Measurements from ENCODE around the gene ALG10B.

DNA sequence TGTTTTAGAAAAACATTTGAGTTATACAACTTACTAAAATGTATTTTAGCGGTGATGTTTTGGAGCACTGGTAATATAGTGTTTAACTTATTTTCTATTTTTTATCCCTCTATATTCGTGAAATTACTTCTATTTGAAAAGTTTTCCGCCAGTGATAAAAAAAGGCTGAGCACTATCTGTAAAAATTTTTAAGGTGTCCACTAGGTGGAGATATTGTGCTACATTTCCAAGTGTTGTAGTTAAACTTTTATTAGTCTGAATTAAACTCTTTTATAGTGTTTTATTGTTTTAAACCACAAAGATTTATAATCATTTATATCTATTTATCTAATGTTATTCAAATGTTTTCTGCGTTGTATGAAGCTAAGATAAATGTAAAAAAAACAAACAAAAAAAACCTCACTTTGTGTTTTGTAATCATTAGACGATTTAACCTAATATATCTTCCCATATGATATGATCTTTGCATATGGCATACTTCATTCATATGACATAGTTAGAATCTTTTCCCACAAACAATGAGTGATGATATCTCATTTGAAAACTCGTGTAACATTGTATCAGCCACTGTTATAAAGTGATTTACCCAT lies 11.8 kb downstream of the ALG10B start:
- peak; percentile 18 to 66 (median 54) for TF ChIP-seq CTCF (IDR thresholded peaks at IDR 0.05)
- no peak for TF ChIP-seq POLR2AphosphoS5 (IDR thresholded peaks at IDR 0.05)
- no peak for TF ChIP-seq POLR2A (IDR thresholded peaks at IDR 0.05)

All from upper lobe of left lung (tissue), 4 donors.